IPS-11a (cell line): ENCODE results near the gene DCST2.

ENCODE experiments used
- H3K4me3 ChIP-seq: one replicate; pipeline ENCODE4 v1.5.1; 2013; ENCODE audit warnings: low read depth, low read length, control low read depth

The DCST2 gene

GRCh38 chr1:155070158-155070621, 36.6 kb upstream of the DCST2 start:
- peak overlapping the region; percentile 48 for H3K4me3 ChIP-seq

GRCh38 chr1:155069551-155070157, 36.1 kb upstream of the DCST2 start:
- H3K4me3 ChIP-seq = no peak overlapping the region

GRCh38 chr1:155068599-155068998, 35.0 kb upstream of the DCST2 start:
- no peak overlapping the region for H3K4me3 ChIP-seq

GRCh38 chr1:155066777-155067176, 33.2 kb upstream of the DCST2 start:
- H3K4me3 ChIP-seq = no peak overlapping the region

- H3K4me3 ChIP-seq = no peak overlapping the region
Measured at GRCh38 chr1:155064832-155065429, 31.4 kb upstream of the DCST2 start.

GRCh38 chr1:155064111-155064831, 30.7 kb upstream of the DCST2 start:
- peak overlapping the region; percentile 78 for H3K4me3 ChIP-seq

- H3K4me3 ChIP-seq = peak within 1 kb of the TSS; percentile 78
Measured at GRCh38 chr1:155063550-155064110, 30.0 kb upstream of the DCST2 start, which contains the start of gene EFNA4. Gene EFNA4 (plus strand): TSS chr1:155063740. CDS start chr1:155063824, 84 bp downstream.

- H3K4me3 ChIP-seq = peak overlapping the region; percentile 78
Measured at GRCh38 chr1:155062702-155063411, 29.3 kb upstream of the DCST2 start.

- H3K4me3 ChIP-seq = no peak overlapping the region
Measured at GRCh38 chr1:155062151-155062686, 28.6 kb upstream of the DCST2 start.

- H3K4me3 ChIP-seq = no peak overlapping the region
Measured at GRCh38 chr1:155061381-155062150, 28.0 kb upstream of the DCST2 start.

- H3K4me3 ChIP-seq = no peak overlapping the region
Measured at GRCh38 chr1:155060736-155061135, 27.2 kb upstream of the DCST2 start.

GRCh38 chr1:155057788-155058211, 24.2 kb upstream of the DCST2 start:
- H3K4me3 ChIP-seq = no peak overlapping the region

GRCh38 chr1:155057104-155057503, 23.5 kb upstream of the DCST2 start:
- no peak overlapping the region for H3K4me3 ChIP-seq

GRCh38 chr1:155053531-155054105, 20.0 kb upstream of the DCST2 start:
- no peak overlapping the region for H3K4me3 ChIP-seq

- H3K4me3 ChIP-seq = no peak overlapping the region
Measured at GRCh38 chr1:155052439-155053395, 19.1 kb upstream of the DCST2 start.

- peak overlapping the region; percentile 43 for H3K4me3 ChIP-seq
Measured at GRCh38 chr1:155051777-155052398, 18.3 kb upstream of the DCST2 start.

GRCh38 chr1:155051342-155051776, 17.8 kb upstream of the DCST2 start:
- H3K4me3 ChIP-seq = peak overlapping the region; percentile 43
